CD4-positive, alpha-beta T cell treated with Interleukin-17A for 4 hours (primary cell): Measurements from ENCODE around the gene LEPROT.
A peak's percentile ranks its signal among the peaks of the same experiment; 100 is the strongest.

Experiments
- DNase-seq: peaks from one replicate; pipeline ENCODE4 v3.0.0-alpha.2; 2020; ENCODE audit warnings: mixed read lengths

Gene LEPROT

GRCh38 chr1:65412984-65413375 lies 7.5 kb upstream of the LEPROT start:
- no peak for DNase-seq

- no peak for DNase-seq
Observed at GRCh38 chr1:65414538-65414937, 5.9 kb upstream of the LEPROT start.

- DNase-seq, result no peak
Observed at GRCh38 chr1:65416767-65417166, 3.7 kb upstream of the LEPROT start.

- DNase-seq, result no peak
Observed at GRCh38 chr1:65417729-65418128, 2.7 kb upstream of the LEPROT start.

GRCh38 chr1:65418522-65419185 lies 1.8 kb upstream of the LEPROT start:
- no peak for DNase-seq

GRCh38 chr1:65419681-65420589 lies 533 bp upstream of the LEPROT start:
- peak; percentile 99 for DNase-seq

GRCh38 chr1:65421351-65422025 lies 1.0 kb downstream of the LEPROT start:
- no peak for DNase-seq

- DNase-seq, result no peak
Observed at GRCh38 chr1:65422241-65423203, 2.1 kb downstream of the LEPROT start.

GRCh38 chr1:65423884-65424572 lies 3.6 kb downstream of the LEPROT start:
- DNase-seq, result no peak

GRCh38 chr1:65424573-65424889 lies 4.1 kb downstream of the LEPROT start:
- no peak for DNase-seq

GRCh38 chr1:65425006-65425405 lies 4.5 kb downstream of the LEPROT start:
- no peak for DNase-seq

GRCh38 chr1:65425697-65426096 lies 5.2 kb downstream of the LEPROT start:
- no peak for DNase-seq

GRCh38 chr1:65429078-65429477 lies 8.6 kb downstream of the LEPROT start:
- no peak for DNase-seq

- DNase-seq, result no peak
Observed at GRCh38 chr1:65429806-65430205, 9.3 kb downstream of the LEPROT start.

GRCh38 chr1:65431111-65431705 lies 10.7 kb downstream of the LEPROT start:
- no peak for DNase-seq

GRCh38 chr1:65432918-65433317 lies 12.4 kb downstream of the LEPROT start:
- DNase-seq, result no peak

GRCh38 chr1:65434255-65434654 lies 13.8 kb downstream of the LEPROT start:
- no peak for DNase-seq

GRCh38 chr1:65434760-65435159 lies 14.3 kb downstream of the LEPROT start:
- DNase-seq, result no peak

- no peak for DNase-seq
Observed at GRCh38 chr1:65435987-65436386, 15.5 kb downstream of the LEPROT start.

GRCh38 chr1:65437616-65438015 lies 17.1 kb downstream of the LEPROT start:
- DNase-seq, result no peak

- no peak for DNase-seq
Observed at GRCh38 chr1:65440322-65440900, 19.9 kb downstream of the LEPROT start.
